Keratinocyte (primary cell): ENCODE results near the gene QPCTL.

Source experiments
- EZH2 ChIP-seq: IDR thresholded peaks from one replicate; pipeline ENCODE4 v1.6.1; 2012; ENCODE audit warnings: inconsistent platforms, mild to moderate bottlenecking, low read length, moderate library complexity
- TF ChIP-seq, protein P1 (sequence below), 3 experiments: IDR thresholded peaks in 1 of 3; conservative IDR thresholded peaks in 1 of 3; optimal IDR thresholded peaks in 1 of 3; 2 replicates in 2 of 3; 3 replicates in 1 of 3; pipeline versions ENCODE3 to v1.5.1; 2011; ENCODE audit warnings: low read length in 3 of 3, mild to moderate bottlenecking in 3 of 3, moderate library complexity in 2 of 3, control low read depth in 1 of 3, inconsistent platforms in 1 of 3; ENCODE audit not compliant: insufficient read depth in 2 of 3; ENCODE audit errors: extremely low read depth in 1 of 3

DNA sequence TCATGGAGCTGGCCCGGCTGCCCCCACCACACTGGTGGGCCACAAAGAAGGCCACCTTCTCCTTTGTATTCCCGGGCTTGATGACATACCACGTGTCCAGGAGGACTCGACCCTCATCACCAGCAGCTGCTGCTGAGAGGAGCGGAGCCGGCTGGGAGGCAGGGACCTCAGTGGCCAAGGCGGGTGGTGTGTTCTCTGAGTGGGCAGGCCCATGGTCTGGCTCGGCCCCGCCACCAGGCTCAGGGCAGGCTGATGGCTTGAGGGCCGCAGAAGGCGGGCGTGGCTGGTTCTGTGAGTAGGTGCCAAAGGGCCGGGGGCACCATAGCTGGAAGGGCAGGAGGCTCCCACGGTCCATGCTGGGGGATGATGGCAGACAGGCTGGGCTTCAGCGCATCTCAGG, 20.7 kb downstream of the QPCTL start:
- TF ChIP-seq, protein P1, sequence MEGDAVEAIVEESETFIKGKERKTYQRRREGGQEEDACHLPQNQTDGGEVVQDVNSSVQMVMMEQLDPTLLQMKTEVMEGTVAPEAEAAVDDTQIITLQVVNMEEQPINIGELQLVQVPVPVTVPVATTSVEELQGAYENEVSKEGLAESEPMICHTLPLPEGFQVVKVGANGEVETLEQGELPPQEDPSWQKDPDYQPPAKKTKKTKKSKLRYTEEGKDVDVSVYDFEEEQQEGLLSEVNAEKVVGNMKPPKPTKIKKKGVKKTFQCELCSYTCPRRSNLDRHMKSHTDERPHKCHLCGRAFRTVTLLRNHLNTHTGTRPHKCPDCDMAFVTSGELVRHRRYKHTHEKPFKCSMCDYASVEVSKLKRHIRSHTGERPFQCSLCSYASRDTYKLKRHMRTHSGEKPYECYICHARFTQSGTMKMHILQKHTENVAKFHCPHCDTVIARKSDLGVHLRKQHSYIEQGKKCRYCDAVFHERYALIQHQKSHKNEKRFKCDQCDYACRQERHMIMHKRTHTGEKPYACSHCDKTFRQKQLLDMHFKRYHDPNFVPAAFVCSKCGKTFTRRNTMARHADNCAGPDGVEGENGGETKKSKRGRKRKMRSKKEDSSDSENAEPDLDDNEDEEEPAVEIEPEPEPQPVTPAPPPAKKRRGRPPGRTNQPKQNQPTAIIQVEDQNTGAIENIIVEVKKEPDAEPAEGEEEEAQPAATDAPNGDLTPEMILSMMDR (optimal IDR thresholded peaks at IDR 0.05 in 1 of 3, IDR thresholded peaks at IDR 0.05 in 1 of 3, conservative IDR thresholded peaks at IDR 0.05 in 1 of 3; ENCODE audit: extremely low read depth in 1 of 3, insufficient read depth in 2 of 3, low read length in 3 of 3) = no peak
- no peak for TF ChIP-seq EZH2
